IMR-90 (cell line): ENCODE results near the gene SLC9A9. TPM values are rescaled to one million over a fixed set of nuclear protein-coding genes. Genes with fewer than 3 reads are reported as not detected.

ENCODE experiments used
- ATAC-seq: fragments of 200-7000 bp; cut with Tn5 transposase; 2 replicates; pipeline ENCODE4 v1.9.1; 2020; ENCODE audit warnings: low read depth, mild to moderate bottlenecking, moderate library complexity
- BruUV-seq: library from RNA; stranded (reverse); fragments of 400-500 nt; replicated peaks from 2 replicates; lab custom pipeline; 2021; lab: Mats Ljungman, UMichigan
- CTCF ChIA-PET: fragments of 300-600 bp; formaldehyde crosslinking; extraction: SDS; loops from one replicate; lab custom pipeline; 2021; ENCODE audit warnings: antibody characterized with exemption; lab: Yijun Ruan, JAX
- POLR2A ChIA-PET: fragments of 300-600 bp; sonication (Branson Sonifier 250); formaldehyde crosslinking; loops from one replicate; lab custom pipeline; 2022; ENCODE audit warnings: antibody characterized with exemption; ENCODE audit not compliant: unreplicated experiment; lab: Charles Lee
- DNase-seq: peaks from one replicate; pipeline ENCODE4 v3.0.0; 2013
- H2AFZ ChIP-seq: replicated peaks from 2 replicates; pipeline ENCODE3; 2013; ENCODE audit warnings: low read length, mild to moderate bottlenecking; ENCODE audit not compliant: poor library complexity
- H2AK5ac ChIP-seq: 2 replicates; pipeline ENCODE4 v1.6.1; 2013; ENCODE audit warnings: low read depth, low read length, inconsistent platforms
- H2AK9ac ChIP-seq: replicated peaks from 2 replicates; pipeline ENCODE3; 2013; ENCODE audit warnings: mild to moderate bottlenecking, low read depth, low read length, moderate library complexity; ENCODE audit not compliant: poor library complexity
- H2BK120ac ChIP-seq: 2 replicates; pipeline ENCODE4 v1.6.1; 2013; ENCODE audit warnings: low read depth, low read length, inconsistent platforms
- H2BK15ac ChIP-seq: 3 replicates; pipeline ENCODE4 v1.6.1; 2013; ENCODE audit warnings: low read depth, low read length, inconsistent platforms
- H2BK20ac ChIP-seq: 2 replicates; pipeline ENCODE4 v1.6.1; 2013; ENCODE audit warnings: low read depth, mild to moderate bottlenecking, inconsistent platforms, low read length, moderate library complexity
- H2BK5ac ChIP-seq: 2 replicates; pipeline ENCODE4 v1.6.1; 2013; ENCODE audit warnings: mild to moderate bottlenecking, low read depth, low read length, inconsistent platforms; ENCODE audit not compliant: poor library complexity, severe bottlenecking
- H3K14ac ChIP-seq: replicated peaks from 2 replicates; pipeline ENCODE4 v1.6.1; 2013; ENCODE audit warnings: low read depth, low read length, inconsistent platforms
- H3K18ac ChIP-seq: 2 replicates; pipeline ENCODE4 v1.6.1; 2013; ENCODE audit warnings: low read depth, low read length, control low read depth
- H3K23ac ChIP-seq: 2 replicates; pipeline ENCODE4 v1.6.1; 2013; ENCODE audit warnings: low read depth, low read length, inconsistent platforms
- H3K27ac ChIP-seq: 2 replicates; pipeline ENCODE4 v1.5.1; 2013; ENCODE audit warnings: mild to moderate bottlenecking, control low read depth, low read length; ENCODE audit not compliant: insufficient read depth
- H3K27me3 ChIP-seq: 2 replicates; pipeline ENCODE4 v1.6.1; 2013; ENCODE audit warnings: low read length; ENCODE audit not compliant: control insufficient read depth, insufficient read depth
- H3K36me3 ChIP-seq: 2 replicates; pipeline ENCODE4 v1.6.1; 2013; ENCODE audit warnings: low read length, mixed read lengths; ENCODE audit not compliant: control insufficient read depth, insufficient read depth
- H3K4ac ChIP-seq: 2 replicates; pipeline ENCODE4 v1.6.1; 2013; ENCODE audit warnings: low read depth, low read length, inconsistent platforms
- H3K4me1 ChIP-seq: 2 replicates; pipeline ENCODE4 v1.6.1; 2013; ENCODE audit warnings: low read length, mixed read lengths; ENCODE audit not compliant: control insufficient read depth, insufficient read depth
- H3K4me2 ChIP-seq: 2 replicates; pipeline ENCODE4 v1.6.1; 2013; ENCODE audit warnings: low read depth, mild to moderate bottlenecking, control low read depth, low read length, moderate library complexity
- H3K4me3 ChIP-seq: 2 replicates; pipeline ENCODE4 v1.5.1; 2013; ENCODE audit warnings: low read depth, mild to moderate bottlenecking, control low read depth, low read length, moderate library complexity; ENCODE audit not compliant: insufficient read depth
- H3K56ac ChIP-seq: 2 replicates; pipeline ENCODE4 v1.6.1; 2013; ENCODE audit warnings: low read length, inconsistent platforms; ENCODE audit not compliant: insufficient read depth; ENCODE audit errors: extremely low read depth
- H3K79me1 ChIP-seq, 2 experiments: 2 replicates each; pipeline ENCODE4 v1.6.1; 2013; ENCODE audit warnings: low read length in 2 of 2, inconsistent platforms in 1 of 2, low read depth in 1 of 2
- H3K9ac ChIP-seq: 2 replicates; pipeline ENCODE4 v1.6.1; 2013; ENCODE audit warnings: low read depth, low read length, control low read depth
- H3K9me1 ChIP-seq: 2 replicates; pipeline ENCODE4 v1.6.1; 2013; ENCODE audit warnings: low read length, inconsistent platforms; ENCODE audit not compliant: insufficient read depth
- H3K9me3 ChIP-seq: 2 replicates; pipeline ENCODE4 v1.6.1; 2013; ENCODE audit warnings: low read length; ENCODE audit not compliant: control insufficient read depth, insufficient read depth
- H4K20me1 ChIP-seq: 2 replicates; pipeline ENCODE4 v1.6.1; 2013; ENCODE audit warnings: low read length, inconsistent platforms; ENCODE audit not compliant: insufficient read depth
- H4K5ac ChIP-seq: 2 replicates; pipeline ENCODE4 v1.6.1; 2013; ENCODE audit warnings: mild to moderate bottlenecking, low read depth, low read length, control low read depth
- H4K8ac ChIP-seq, 2 experiments: 2 replicates each; pipeline ENCODE4 v1.6.1; 2013; ENCODE audit warnings: low read depth in 2 of 2, low read length in 2 of 2, control low read depth in 1 of 2, inconsistent platforms in 1 of 2
- H4K91ac ChIP-seq: 2 replicates; pipeline ENCODE4 v1.6.1; 2013; ENCODE audit warnings: low read depth, low read length, inconsistent platforms; ENCODE audit not compliant: insufficient read depth
- CEBPB ChIP-seq: IDR thresholded peaks from 2 replicates; pipeline ENCODE4 v1.6.1; 2012; ENCODE audit warnings: low read depth, low read length, improper control_type of control experiment
- FOS ChIP-seq: fragments of 150-350 bp; IDR thresholded peaks from 2 replicates; pipeline ENCODE4 v1.6.1; 2016; ENCODE audit warnings: low read depth, low read length
- MAZ ChIP-seq: IDR thresholded peaks from 2 replicates; pipeline ENCODE4 v1.6.1; 2012; ENCODE audit warnings: low read depth, mild to moderate bottlenecking, low read length, improper control_type of control experiment, moderate library complexity, borderline replicate concordance
- RCOR1 ChIP-seq: IDR thresholded peaks from 2 replicates; pipeline ENCODE4 v1.6.1; 2012; ENCODE audit warnings: mild to moderate bottlenecking, low read length, improper control_type of control experiment; ENCODE audit not compliant: insufficient replicate concordance
- RFX5 ChIP-seq: IDR thresholded peaks from 2 replicates; pipeline ENCODE4 v1.8.0; 2012; ENCODE audit warnings: low read depth, mild to moderate bottlenecking, low read length, moderate library complexity
- SMC3 ChIP-seq: fragments of 150-350 bp; IDR thresholded peaks from 2 replicates; pipeline ENCODE4 v1.6.1; 2016; ENCODE audit warnings: low read depth, mild to moderate bottlenecking, antibody characterized with exemption, low read length, moderate library complexity
- USF2 ChIP-seq: fragments of 150-350 bp; IDR thresholded peaks from 2 replicates; pipeline ENCODE4 v1.6.1; 2017; ENCODE audit warnings: mild to moderate bottlenecking, antibody characterized with exemption, low read length, low read depth
- WGBS, 2 experiments: methylation state at CpG; one replicate each; pipeline versions ENCODE4 v1.1.5 to v1.1.7; 2013; ENCODE audit warnings: missing lambda C conversion rate in 2 of 2; ENCODE audit not compliant: insufficient read length in 1 of 2; ENCODE audit errors: extremely low coverage in 2 of 2; 5-methylcytosine and 5-hydroxymethylcytosine counted together
- dilution Hi-C: fragments of 300-500 bp; cut with HindIII; formaldehyde crosslinking; loops from one replicate; pipeline ENCODE4 v1.14.3; 2018; ENCODE audit warnings: low sequenced_read_pairs; ENCODE audit not compliant: unreplicated experiment
- in situ Hi-C: fragments of 300-500 bp; cut with MboI; formaldehyde crosslinking; loops from 3 replicates; pipeline ENCODE4 v1.14.3; 2019; ENCODE audit warnings: low sequenced_read_pairs, inconsistent platforms, mixed read lengths
- intact Hi-C: fragments of 100-400 bp; cut with micrococcal nuclease; formaldehyde crosslinking; loops from 2 replicates; pipeline ENCODE4 v1.10.0; 2022
- polyA plus RNA-seq, 3 experiments: library from polyadenylated mRNA; depleted of rRNA; stranded (reverse); fragments of >200 nt; gene quantifications; 2 replicates each; pipeline ENCODE4 v1.2.3, GENCODE V29; 2012; ENCODE audit warnings: low replicate concordance in 1 of 3
- total RNA-seq: library from RNA; depleted of rRNA; stranded (reverse); fragments of >200 nt; gene quantifications from 2 replicates; pipeline ENCODE4 v1.2.3, GENCODE V29; 2012

The SLC9A9 gene
- total and polyA plus RNA-seq, 2 of the 4 experiments (the other 2 are of a cell fraction): 1.4 to 2.3 TPM

- Histone ChIP-seq H3K27me3 (no peaks in the 10 kb centered on the region), H3K23ac (no peak overlapping the region), H3K4me3 (no peak overlapping the region), H3K27ac (no peak overlapping the region), H3K9me1 (no peaks in the 10 kb centered on the region), H4K91ac (no peak overlapping the region), H2BK15ac (no peak overlapping the region), H2AK5ac (no peak overlapping the region), H3K14ac (no peak overlapping the region), H3K9ac (no peak overlapping the region), H3K56ac (no peak overlapping the region), H3K36me3 (no peaks in the 10 kb centered on the region), H3K79me1 (no peaks in the 10 kb centered on the region), H2BK5ac (no peak overlapping the region), H3K4me1 (no peaks in the 10 kb centered on the region), H2AFZ (no peak overlapping the region), H3K4me2 (no peak overlapping the region), H2BK20ac (no peak overlapping the region), H4K20me1 (no peaks in the 10 kb centered on the region), H3K18ac (no peak overlapping the region), H4K8ac (no peak overlapping the region), H3K9me3 (no peaks in the 10 kb centered on the region), H4K5ac (no peak overlapping the region), H2BK120ac (no peak overlapping the region), H2AK9ac (no peak overlapping the region), H3K4ac (no peak overlapping the region)
- in situ Hi-C loops (no loop called here), dilution Hi-C loops (no loop called here), intact Hi-C loops (no loop called here)
- TF ChIP-seq CEBPB: no peak
- TF ChIP-seq RCOR1: no peak
- no peak for TF ChIP-seq FOS
- no peak for TF ChIP-seq RFX5
- TF ChIP-seq MAZ: no peak
- no peak for TF ChIP-seq SMC3
- no peak for TF ChIP-seq USF2
- 100% methylated on average over 1 of the region's 5 CpGs; no CpG with 5 or more reads in 1 of the 2 experiments for WGBS, 2 experiments
- ATAC-seq (peak; percentile 14; the same call in 1 of the 2 replicates), DNase-seq (peak; percentile 3)
- ChIA-PET POLR2A (no interaction called here), CTCF (no interaction called here)
- no TSS peak for BruUV-seq
These were observed 220.9 kb downstream of the SLC9A9 start for GRCh38 chr3:143627336-143627735.
